HUES48 (cell line): ENCODE data around the gene RREB1.

Experiments used
- H3K27ac ChIP-seq: one replicate; pipeline ENCODE4 v1.7.0; 2013; ENCODE audit warnings: low read depth, low read length, inconsistent platforms
- H3K27me3 ChIP-seq: 2 replicates; pipeline ENCODE4 v1.6.1; 2013; ENCODE audit warnings: mild to moderate bottlenecking, low read length; ENCODE audit not compliant: control insufficient read depth, insufficient read depth
- H3K36me3 ChIP-seq: 2 replicates; pipeline ENCODE4 v1.6.1; 2013; ENCODE audit warnings: low read length; ENCODE audit not compliant: control insufficient read depth, insufficient read depth
- H3K4me1 ChIP-seq: 2 replicates; pipeline ENCODE4 v1.6.1; 2013; ENCODE audit warnings: mild to moderate bottlenecking, low read length; ENCODE audit not compliant: control insufficient read depth, insufficient read depth
- H3K4me3 ChIP-seq: 2 replicates; pipeline ENCODE4 v1.5.1; 2013; ENCODE audit warnings: mild to moderate bottlenecking, low read depth, low read length
- H3K9ac ChIP-seq: 2 replicates; pipeline ENCODE4 v1.6.1; 2013; ENCODE audit warnings: mild to moderate bottlenecking, low read depth, low read length, moderate library complexity
- H3K9me3 ChIP-seq: 2 replicates; pipeline ENCODE4 v1.6.1; 2013; ENCODE audit warnings: low read length; ENCODE audit not compliant: control insufficient read depth, insufficient read depth

RREB1 gene

DNA sequence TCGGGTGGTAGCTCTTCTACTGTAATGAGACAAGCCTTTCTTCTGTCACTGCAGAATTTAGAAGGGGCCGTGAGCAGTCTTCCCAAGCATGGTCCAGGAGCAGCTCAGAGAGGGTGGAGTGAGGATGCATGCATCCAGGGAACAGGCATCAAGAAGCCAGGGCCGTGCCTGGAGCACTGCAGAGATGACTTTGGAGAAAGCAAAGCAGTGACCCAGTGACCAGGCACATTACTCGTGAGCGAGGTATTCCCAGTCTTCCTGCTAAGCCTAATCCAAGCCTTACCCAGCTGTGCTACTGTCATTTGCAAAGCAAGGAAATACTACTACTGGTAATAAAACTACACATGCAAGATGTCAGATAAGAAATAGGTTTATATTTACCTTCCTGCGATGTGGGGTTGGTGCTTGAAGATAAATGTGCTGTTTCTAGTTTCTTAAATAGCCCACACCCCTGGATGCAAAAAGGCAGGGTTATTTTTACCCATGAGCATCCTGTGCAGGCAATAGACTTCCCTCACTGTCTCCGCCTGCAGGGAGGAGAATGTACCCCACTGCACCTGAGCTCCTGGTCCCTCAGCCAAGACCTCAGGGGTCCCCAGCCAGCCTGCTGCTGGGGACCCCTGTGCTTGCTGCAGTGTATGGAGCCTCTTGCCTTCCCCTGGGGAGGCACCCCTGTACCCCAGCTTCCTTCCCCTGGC lies 142.3 kb downstream of the RREB1 start:
- H3K27ac ChIP-seq = no peak overlapping the region
- H3K9ac ChIP-seq = no peak overlapping the region

GRCh38 chr6:7250812-7251211 lies 143.1 kb downstream of the RREB1 start:
- Histone ChIP-seq H3K9ac (no peak overlapping the region), H3K4me3 (no peak overlapping the region), H3K4me1 (no peaks in the 10 kb centered on the region), H3K27me3 (no peaks in the 10 kb centered on the region), H3K27ac (no peak overlapping the region), H3K9me3 (peaks cover 1% of the 10 kb centered on the region; the same call in 1 of the 2 replicates), H3K36me3 (peaks cover 39% of the 10 kb centered on the region)

More for the DNA sequence above, 142.3 kb downstream of the RREB1 start:
- no peaks in the 10 kb centered on the region for H3K9me3 ChIP-seq
- no peak overlapping the region for H3K4me3 ChIP-seq
- no peaks in the 10 kb centered on the region for H3K27me3 ChIP-seq
- H3K4me1 ChIP-seq = no peaks in the 10 kb centered on the region
- H3K36me3 ChIP-seq = peaks cover 39% of the 10 kb centered on the region

- Histone ChIP-seq H3K27ac (no peak overlapping the region), H3K36me3 (peaks cover 38% of the 10 kb centered on the region), H3K9ac (no peak overlapping the region)
These were observed 144.0 kb downstream of the RREB1 start for GRCh38 chr6:7251646-7252260.

GRCh38 chr6:7252390-7252789 lies 144.6 kb downstream of the RREB1 start:
- H3K9me3 ChIP-seq = peaks cover 5% of the 10 kb centered on the region; the same call in 1 of the 2 replicates
- no peak overlapping the region for H3K9ac ChIP-seq
- H3K36me3 ChIP-seq = peaks cover 32% of the 10 kb centered on the region
- no peak overlapping the region for H3K27ac ChIP-seq
- H3K27me3 ChIP-seq = no peaks in the 10 kb centered on the region
- no peaks in the 10 kb centered on the region for H3K4me1 ChIP-seq
- no peak overlapping the region for H3K4me3 ChIP-seq

More at GRCh38 chr6:7251646-7252260, 144.0 kb downstream of the RREB1 start:
- Histone ChIP-seq H3K27me3 (no peaks in the 10 kb centered on the region), H3K4me3 (no peak overlapping the region), H3K9me3 (peaks cover 5% of the 10 kb centered on the region; the same call in 1 of the 2 replicates), H3K4me1 (no peaks in the 10 kb centered on the region)

DNA sequence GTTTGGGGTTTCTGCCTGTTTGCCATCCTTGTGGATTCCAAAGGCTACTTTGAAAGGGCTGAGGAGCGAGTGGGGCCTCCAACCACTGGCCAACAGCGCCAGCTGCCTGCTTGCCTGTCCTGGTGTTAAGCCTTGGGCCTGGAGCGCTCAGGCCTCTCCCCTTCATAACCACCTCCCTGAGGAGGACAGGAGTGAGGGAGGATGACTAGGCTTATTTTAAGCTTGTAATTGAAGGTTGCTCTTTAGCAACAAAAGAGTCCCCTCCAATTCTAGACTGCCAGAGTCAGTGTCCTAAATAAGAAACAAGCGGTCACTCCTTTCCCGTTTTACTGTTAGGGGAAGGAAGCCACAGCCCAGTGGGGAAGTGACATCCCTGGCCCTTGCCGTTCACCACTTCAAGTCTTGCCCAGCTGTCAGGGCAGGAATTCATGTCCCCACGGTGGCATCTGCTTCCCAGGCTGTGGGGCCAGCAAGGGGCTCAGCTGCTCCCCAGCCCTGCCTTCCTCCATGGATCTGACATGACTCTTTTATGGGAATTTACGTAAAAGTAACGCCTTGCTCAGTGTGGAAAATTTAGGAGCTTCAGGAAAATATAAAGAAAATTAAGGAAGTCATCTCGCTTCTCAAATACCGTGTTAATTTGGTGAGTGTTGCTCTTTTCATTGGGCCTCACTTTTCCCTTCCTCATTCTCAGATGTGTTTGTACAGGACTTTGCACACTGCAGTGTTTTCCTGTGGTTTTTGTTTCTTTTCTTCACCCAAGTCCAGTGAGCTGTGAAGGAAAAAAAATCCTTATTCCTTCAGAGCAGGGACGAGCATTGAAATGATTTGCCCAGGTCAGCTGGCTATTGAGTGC lies 147.4 kb downstream of the RREB1 start:
- Histone ChIP-seq H3K36me3 (peaks cover 7% of the 10 kb centered on the region), H3K9ac (no peak overlapping the region), H3K9me3 (peaks cover 5% of the 10 kb centered on the region; the same call in 1 of the 2 replicates), H3K4me3 (no peak overlapping the region), H3K4me1 (no peaks in the 10 kb centered on the region), H3K27me3 (no peaks in the 10 kb centered on the region), H3K27ac (no peak overlapping the region)

- Histone ChIP-seq H3K36me3 (peaks cover 6% of the 10 kb centered on the region; the same call in 1 of the 2 replicates), H3K9ac (no peak overlapping the region), H3K4me1 (peaks cover 7% of the 10 kb centered on the region; the same call in 1 of the 2 replicates), H3K4me3 (no peak overlapping the region), H3K27me3 (no peaks in the 10 kb centered on the region), H3K9me3 (peaks cover 5% of the 10 kb centered on the region; the same call in 1 of the 2 replicates), H3K27ac (no peak overlapping the region)
These were observed 148.2 kb downstream of the RREB1 start for GRCh38 chr6:7255918-7256317.

DNA sequence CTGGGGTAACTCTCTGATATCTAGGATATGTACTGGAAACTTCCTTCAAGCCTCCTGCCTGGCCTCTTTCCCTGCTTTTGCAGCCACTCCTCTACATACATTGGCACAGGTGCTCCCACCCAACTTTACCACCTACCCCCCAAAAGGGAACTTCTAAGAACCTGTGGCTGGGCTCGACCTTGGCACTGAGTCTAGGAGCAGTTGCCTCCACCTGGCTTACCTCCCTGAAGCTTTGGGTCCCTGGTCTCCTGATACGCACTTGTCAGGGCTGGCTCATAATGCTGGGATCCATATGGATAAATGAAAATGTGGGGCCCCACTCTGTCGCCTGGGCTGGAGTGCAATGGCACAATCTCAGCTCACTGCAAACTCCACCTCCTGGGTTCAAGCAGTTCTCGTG lies 149.0 kb downstream of the RREB1 start:
- Histone ChIP-seq H3K27ac (no peak overlapping the region), H3K9ac (no peak overlapping the region), H3K4me1 (peaks cover 8% of the 10 kb centered on the region; the same call in 1 of the 2 replicates), H3K9me3 (peaks cover 5% of the 10 kb centered on the region; the same call in 1 of the 2 replicates), H3K36me3 (no peaks in the 10 kb centered on the region), H3K27me3 (no peaks in the 10 kb centered on the region), H3K4me3 (no peak overlapping the region)

DNA sequence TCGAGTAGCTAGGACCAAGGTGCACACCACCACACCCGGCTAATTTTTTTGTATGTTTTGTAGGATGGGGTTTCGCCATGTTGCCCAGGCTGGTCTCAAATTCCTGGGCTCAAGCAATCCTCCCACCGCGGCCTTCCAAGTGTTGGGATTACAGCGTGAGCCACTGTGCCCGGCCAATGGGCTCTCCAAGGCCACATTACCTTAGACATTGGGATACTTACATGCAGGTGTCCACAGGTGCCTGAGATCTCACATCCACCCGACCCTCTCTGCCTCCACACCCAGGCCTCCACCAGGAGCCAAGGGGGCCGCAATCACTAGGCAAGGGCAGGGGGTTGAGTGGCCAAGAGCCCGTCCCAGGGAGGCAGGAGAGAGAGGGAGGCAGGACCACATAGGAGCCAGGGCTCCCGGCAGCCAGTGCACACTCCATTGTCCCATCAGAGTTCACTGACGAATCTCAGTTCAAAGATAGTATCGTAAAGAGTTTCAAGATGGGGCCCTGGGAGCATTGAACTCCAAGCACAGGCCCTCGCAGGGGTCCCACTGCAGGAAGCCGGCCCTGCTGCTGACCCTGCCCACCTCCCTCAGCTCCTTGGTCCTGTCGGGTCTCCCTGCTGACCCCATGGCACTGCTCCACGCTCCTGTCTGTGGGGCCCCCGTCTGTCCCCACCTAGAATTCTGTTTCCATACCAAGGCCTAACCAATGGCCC lies 149.9 kb downstream of the RREB1 start:
- Histone ChIP-seq H3K27ac (no peak overlapping the region), H3K4me1 (peaks cover 11% of the 10 kb centered on the region), H3K9me3 (peaks cover 5% of the 10 kb centered on the region; the same call in 1 of the 2 replicates), H3K36me3 (no peaks in the 10 kb centered on the region), H3K9ac (no peak overlapping the region), H3K27me3 (no peaks in the 10 kb centered on the region), H3K4me3 (no peak overlapping the region)

DNA sequence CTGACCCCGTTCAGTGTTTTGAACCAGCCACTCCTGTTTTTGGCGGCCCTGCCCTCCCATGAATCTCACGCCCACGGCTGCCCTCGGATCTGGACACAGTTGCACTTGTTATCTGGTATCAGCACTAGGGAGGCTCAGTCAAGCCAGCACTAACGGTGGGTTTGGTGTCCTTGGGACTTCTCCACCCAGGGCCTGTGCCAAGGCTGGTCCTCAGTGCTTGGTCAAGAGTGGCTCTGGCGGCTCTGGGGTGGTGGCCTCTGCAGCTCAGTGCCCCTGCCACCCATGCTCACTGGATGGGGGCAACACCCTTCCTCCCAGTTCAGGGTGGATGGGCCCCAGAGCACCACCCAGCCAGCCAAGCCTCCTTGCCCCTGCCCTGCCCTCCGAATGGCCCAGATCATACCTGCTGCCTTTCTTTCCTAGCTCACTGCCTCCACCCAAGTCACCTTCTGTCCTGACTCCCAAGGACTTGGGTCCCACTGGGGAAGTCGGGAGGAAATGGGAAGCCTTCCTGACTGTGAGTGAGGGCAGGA lies 150.5 kb downstream of the RREB1 start:
- no peaks in the 10 kb centered on the region for H3K27me3 ChIP-seq
- no peak overlapping the region for H3K4me3 ChIP-seq
- H3K9me3 ChIP-seq = peaks cover 5% of the 10 kb centered on the region; the same call in 1 of the 2 replicates
- H3K9ac ChIP-seq = no peak overlapping the region
- H3K36me3 ChIP-seq = no peaks in the 10 kb centered on the region
- H3K27ac ChIP-seq = no peak overlapping the region
- peaks cover 11% of the 10 kb centered on the region for H3K4me1 ChIP-seq
